Measurements from ENCODE around the gene SGCA. TPM values are rescaled to one million over a fixed set of nuclear protein-coding genes. Genes with fewer than 3 reads are reported as not detected.
A peak's percentile ranks its signal among the peaks of the same experiment; 100 is the strongest.

Gene SGCA
- total RNA-seq = not detected
- not detected for polyA plus RNA-seq (2013, experiment 1 of 2)
- 6.1 TPM for polyA plus RNA-seq (2013, experiment 2 of 2)
- 0 to 0.28 (median 0) reads per million in 172 experiments for total RNA-seq

- Mint-ChIP-seq H3K4me3 (no peak within 1 kb of the TSS), H3K9me3 (no peaks in the 10 kb centered on the region), H3K27ac (no peak within 1 kb of the TSS), H3K36me3 (ENCODE audit: low read depth) (no peaks in the 10 kb centered on the region), H3K4me1 (ENCODE audit: low read depth) (peaks cover 35% of the 10 kb centered on the region), H3K27me3 (no peaks in the 10 kb centered on the region)
- no peak for ATAC-seq (ENCODE audit: poor library complexity)
- no peaks in the 10 kb centered on the region for H3K36me3 ChIP-seq (ENCODE audit: insufficient read depth, low read length)
- DNase-seq = no peak
- H3K9me3 ChIP-seq (ENCODE audit: control insufficient read depth in 1 of 2, insufficient read depth in 1 of 2, low read length in 2 of 2) = no peaks in the 10 kb centered on the region
- H3K27ac ChIP-seq (ENCODE audit: low read depth in 1 of 2, low read length in 2 of 2) = no peak within 1 kb of the TSS
- intact Hi-C loops (cut with DNase I, micrococcal nuclease) = loop anchor here in 1 of 2 experiments (5.0 kb wide), 1 partner anchor 34 kb away; the partner anchor contains the start of gene SAMD14
- no peak for TF ChIP-seq CTCF (IDR thresholded peaks at IDR 0.05)
- ChIA-PET POLR2A (interaction anchor here (0.6 kb wide), 1 partner anchor 34 kb away, joined by 3 read pairs; no protein-coding TSS in a partner anchor), CTCF (no interaction called here)
- H3K27me3 ChIP-seq (ENCODE audit: control insufficient read depth in 1 of 2, insufficient read depth in 2 of 2, low read length in 2 of 2) = no peaks in the 10 kb centered on the region
- H3K4me1 ChIP-seq (ENCODE audit: insufficient read depth, low read length) = peaks cover 33% of the 10 kb centered on the region
- no peak within 1 kb of the TSS for H3K4me3 ChIP-seq (ENCODE audit: low read length)
Measured at GRCh38 chr17:50165867-50166517, at the start of gene SGCA. SGCA (plus strand) TSS chr17:50166005; CDS start chr17:50166041, 36 bp downstream.

- intact Hi-C loops (cut with DNase I, micrococcal nuclease) = loop anchor here (1.0 to 5.0 kb wide), 3 partner anchors 44 to 180 kb away; partner anchors contain the start of gene TMEM92 (in 1 of the 2)
- no peak overlapping the region for H3K27ac ChIP-seq (ENCODE audit: low read depth in 1 of 2, low read length in 2 of 2)
- peaks cover 51% of the 10 kb centered on the region for H3K27me3 Mint-ChIP-seq
- H3K9me3 Mint-ChIP-seq = no peaks in the 10 kb centered on the region
- H3K4me1 ChIP-seq (ENCODE audit: insufficient read depth, low read length) = peaks cover 11% of the 10 kb centered on the region
- peak; percentile 48 for TF ChIP-seq CTCF (IDR thresholded peaks at IDR 0.05)
- ChIA-PET POLR2A (interaction anchor here (0.9 to 1.4 kb wide), 3 partner anchors 10 to 60 kb away, joined by 3 to 6 read pairs (median 4); partner anchors contain the start of gene SAMD14), CTCF (interaction anchor here (0.6 to 2.3 kb wide), 14 partner anchors 9 to 280 kb away, joined by 3 to 8 read pairs (median 4); partner anchors contain the start of genes COL1A1, LRRC59 and PDK2)
- H3K27me3 ChIP-seq (ENCODE audit: control insufficient read depth in 1 of 2, insufficient read depth in 2 of 2, low read length in 2 of 2) = peaks cover 13 to 20% of the 10 kb centered on the region in 2 experiments
- no peak overlapping the region for H3K4me3 ChIP-seq (ENCODE audit: low read length)
- H3K4me3 Mint-ChIP-seq = peak overlapping the region; percentile 51
- ATAC-seq (ENCODE audit: poor library complexity) (peak; percentile 97), DNase-seq (peak; percentile 40 to 85 (median 56))
- H3K36me3 Mint-ChIP-seq (ENCODE audit: low read depth) = no peaks in the 10 kb centered on the region
- peaks cover 13% of the 10 kb centered on the region for H3K4me1 Mint-ChIP-seq (ENCODE audit: low read depth)
- H3K27ac Mint-ChIP-seq = no peak overlapping the region
- H3K9me3 ChIP-seq (ENCODE audit: control insufficient read depth in 1 of 2, insufficient read depth in 1 of 2, low read length in 2 of 2) = no peaks in the 10 kb centered on the region
- H3K36me3 ChIP-seq (ENCODE audit: insufficient read depth, low read length) = no peaks in the 10 kb centered on the region
Measured at GRCh38 chr17:50117202-50118051, 48.4 kb upstream of the SGCA start.

Data from CD4-positive, alpha-beta T cell (primary cell).